OCI-LY7 (cell line): Measurements from ENCODE around the gene PATJ.

ENCODE experiments used
- EZH2phosphoT487 ChIP-seq: fragments of 200-600 bp; sonication (generic); IDR thresholded peaks from 2 replicates; pipeline ENCODE4 v1.6.1; 2018; ENCODE audit warnings: low read depth, borderline replicate concordance, mild to moderate bottlenecking, mixed run types, antibody characterized with exemption, low read length, moderate library complexity, mixed read lengths
- TF ChIP-seq, protein P1 (sequence below): fragments of 200-600 bp; sonication (generic); conservative IDR thresholded peaks from 2 replicates; pipeline ENCODE4 v1.5.1; 2014; ENCODE audit warnings: mild to moderate bottlenecking, antibody characterized with exemption, low read length, moderate library complexity, mixed read lengths

DNA sequence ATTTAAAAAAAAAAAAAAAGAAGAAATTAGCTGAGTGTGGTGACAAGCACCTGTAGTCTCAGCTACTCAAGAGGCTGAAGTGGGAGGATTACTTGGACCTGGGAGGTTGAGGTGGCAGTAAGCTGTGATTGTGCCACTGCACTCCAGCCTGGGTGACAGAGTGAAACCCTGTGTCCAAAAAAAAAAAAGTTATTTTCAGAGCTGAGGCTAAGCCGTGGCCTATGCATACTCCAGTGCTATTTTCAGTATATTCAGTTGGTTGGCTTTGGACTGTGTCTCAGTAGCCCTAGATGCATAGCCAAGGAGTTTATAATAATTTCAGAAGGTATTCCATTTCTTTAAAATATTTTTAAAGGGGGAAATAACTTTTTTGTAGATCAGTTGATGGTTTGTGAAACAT lies 311.9 kb downstream of the PATJ start:
- TF ChIP-seq, protein P1, sequence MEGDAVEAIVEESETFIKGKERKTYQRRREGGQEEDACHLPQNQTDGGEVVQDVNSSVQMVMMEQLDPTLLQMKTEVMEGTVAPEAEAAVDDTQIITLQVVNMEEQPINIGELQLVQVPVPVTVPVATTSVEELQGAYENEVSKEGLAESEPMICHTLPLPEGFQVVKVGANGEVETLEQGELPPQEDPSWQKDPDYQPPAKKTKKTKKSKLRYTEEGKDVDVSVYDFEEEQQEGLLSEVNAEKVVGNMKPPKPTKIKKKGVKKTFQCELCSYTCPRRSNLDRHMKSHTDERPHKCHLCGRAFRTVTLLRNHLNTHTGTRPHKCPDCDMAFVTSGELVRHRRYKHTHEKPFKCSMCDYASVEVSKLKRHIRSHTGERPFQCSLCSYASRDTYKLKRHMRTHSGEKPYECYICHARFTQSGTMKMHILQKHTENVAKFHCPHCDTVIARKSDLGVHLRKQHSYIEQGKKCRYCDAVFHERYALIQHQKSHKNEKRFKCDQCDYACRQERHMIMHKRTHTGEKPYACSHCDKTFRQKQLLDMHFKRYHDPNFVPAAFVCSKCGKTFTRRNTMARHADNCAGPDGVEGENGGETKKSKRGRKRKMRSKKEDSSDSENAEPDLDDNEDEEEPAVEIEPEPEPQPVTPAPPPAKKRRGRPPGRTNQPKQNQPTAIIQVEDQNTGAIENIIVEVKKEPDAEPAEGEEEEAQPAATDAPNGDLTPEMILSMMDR: no peak
- TF ChIP-seq EZH2phosphoT487: no peak
